ENCODE results near the gene SMIM45. TPM values are rescaled to one million over a fixed set of nuclear protein-coding genes. Genes with fewer than 3 reads are reported as not detected.

Gene SMIM45

DNA sequence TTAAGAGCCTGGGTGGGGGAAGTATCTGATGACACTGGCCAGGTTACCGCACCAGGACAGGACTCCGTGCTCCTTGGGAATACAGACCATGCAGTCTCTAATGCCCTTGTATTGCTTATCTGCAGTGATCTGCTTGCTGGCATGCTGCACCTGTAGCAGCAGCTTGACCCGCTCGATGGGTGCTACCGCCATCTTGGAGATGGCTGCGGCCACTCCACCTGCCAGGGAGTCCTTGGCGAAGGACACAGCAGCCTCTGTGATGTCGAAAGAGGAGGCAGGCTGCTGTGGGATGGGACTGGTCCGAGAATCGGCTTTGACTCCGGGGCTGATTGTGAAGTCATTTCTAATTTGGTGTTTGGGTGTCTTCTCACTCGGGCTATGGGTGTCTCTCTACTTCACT lies 49.8 kb downstream of the SMIM45 start:
- H3K4me3 ChIP-seq, result no peak overlapping the region
- peaks cover 0 to 20% (median 6%) of the 10 kb centered on the region in 4 donors for H3K4me1 ChIP-seq
- no peaks in the 10 kb centered on the region for H3K9me3 ChIP-seq
- DNase-seq (no peak), ATAC-seq (ENCODE audit: low FRiP score in 2 of 2) (no peak)
- no peaks in the 10 kb centered on the region for H3K36me3 ChIP-seq
- no peak overlapping the region for H3K27ac ChIP-seq
- no peaks in the 10 kb centered on the region for H3K27me3 ChIP-seq
- WGBS, 2 donors, result 96 to 100% methylated on average over 7 to 12 of the region's 12 CpGs
- TF ChIP-seq, protein P1, sequence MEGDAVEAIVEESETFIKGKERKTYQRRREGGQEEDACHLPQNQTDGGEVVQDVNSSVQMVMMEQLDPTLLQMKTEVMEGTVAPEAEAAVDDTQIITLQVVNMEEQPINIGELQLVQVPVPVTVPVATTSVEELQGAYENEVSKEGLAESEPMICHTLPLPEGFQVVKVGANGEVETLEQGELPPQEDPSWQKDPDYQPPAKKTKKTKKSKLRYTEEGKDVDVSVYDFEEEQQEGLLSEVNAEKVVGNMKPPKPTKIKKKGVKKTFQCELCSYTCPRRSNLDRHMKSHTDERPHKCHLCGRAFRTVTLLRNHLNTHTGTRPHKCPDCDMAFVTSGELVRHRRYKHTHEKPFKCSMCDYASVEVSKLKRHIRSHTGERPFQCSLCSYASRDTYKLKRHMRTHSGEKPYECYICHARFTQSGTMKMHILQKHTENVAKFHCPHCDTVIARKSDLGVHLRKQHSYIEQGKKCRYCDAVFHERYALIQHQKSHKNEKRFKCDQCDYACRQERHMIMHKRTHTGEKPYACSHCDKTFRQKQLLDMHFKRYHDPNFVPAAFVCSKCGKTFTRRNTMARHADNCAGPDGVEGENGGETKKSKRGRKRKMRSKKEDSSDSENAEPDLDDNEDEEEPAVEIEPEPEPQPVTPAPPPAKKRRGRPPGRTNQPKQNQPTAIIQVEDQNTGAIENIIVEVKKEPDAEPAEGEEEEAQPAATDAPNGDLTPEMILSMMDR (IDR thresholded peaks at IDR 0.05), result no peak
- TF ChIP-seq POLR2AphosphoS5 (IDR thresholded peaks at IDR 0.05) (no peak), POLR2A (IDR thresholded peaks at IDR 0.05) (no peak), EP300 (IDR thresholded peaks at IDR 0.05) (no peak)

DNA sequence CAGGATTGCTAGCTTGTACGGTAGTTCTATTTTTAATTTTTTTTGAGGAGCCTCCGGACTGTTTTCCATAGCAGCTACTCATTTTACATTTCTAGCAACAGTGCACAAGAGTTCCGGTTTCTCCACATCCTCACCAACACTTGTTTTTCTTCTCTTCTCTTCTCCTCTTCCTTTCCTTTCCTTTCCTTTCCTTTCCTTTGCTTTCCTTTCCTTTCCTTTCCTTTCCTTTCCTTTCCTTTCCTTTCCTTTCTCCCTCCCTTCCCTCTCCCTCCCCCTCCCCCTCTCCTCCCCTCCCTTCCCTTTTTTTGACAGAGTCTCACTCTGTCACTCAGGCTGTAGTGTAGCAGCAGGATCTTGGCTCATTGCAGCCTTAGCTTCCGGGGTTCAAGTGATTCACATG lies 56.0 kb downstream of the SMIM45 start:
- H3K4me3 ChIP-seq, result no peak overlapping the region
- H3K9me3 ChIP-seq, result peaks cover 4 to 20% (median 12%) of the 10 kb centered on the region in 4 donors
- DNase-seq, result no peak
- H3K27me3 ChIP-seq, result no peaks in the 10 kb centered on the region
- WGBS, 2 donors, result 43 to 65% methylated on average over 4 of the region's 4 CpGs
- H3K4me1 ChIP-seq, result no peaks in the 10 kb centered on the region
- no peak for ATAC-seq (ENCODE audit: low FRiP score in 2 of 2)
- H3K27ac ChIP-seq, result no peak overlapping the region
- no peaks in the 10 kb centered on the region for H3K36me3 ChIP-seq
- TF ChIP-seq POLR2AphosphoS5 (IDR thresholded peaks at IDR 0.05) (no peak), EP300 (IDR thresholded peaks at IDR 0.05) (no peak), POLR2A (IDR thresholded peaks at IDR 0.05) (no peak)
- TF ChIP-seq, protein P1 (IDR thresholded peaks at IDR 0.05), result no peak

Other genes with a start within 250 kb of the SMIM45 start
- gene CCDC134, start 151.5 kb upstream of the SMIM45 start, total RNA-seq, result 10 to 100 TPM in 2 of 6 donors, 1 to 10 TPM in 4; 5.5 to 12.6 (median 8.8) TPM
- 100 to 1,000 TPM; 124 to 175 (median 145) TPM for gene SREBF2, start 119.0 kb upstream of the SMIM45 start, total RNA-seq
- under 1 TPM in 1 of 6 donors, not detected in 5; 0.17 TPM for gene SHISA8, start 37.1 kb upstream of the SMIM45 start, total RNA-seq
- gene TNFRSF13C, start 25.3 kb upstream of the SMIM45 start, total RNA-seq, result 1 to 10 TPM in 1 of 6 donors, under 1 TPM in 5; 0.30 to 2.1 (median 0.78) TPM
- 1 to 10 TPM in 5 of 6 donors, not detected in 1; 1.9 to 9.9 (median 7.3) TPM for gene CENPM, start 5.0 kb upstream of the SMIM45 start, total RNA-seq
- gene SEPTIN3, start 17.3 kb downstream of the SMIM45 start, total RNA-seq, result 1 to 10 TPM in 5 of 6 donors, under 1 TPM in 1; 0.79 to 1.6 (median 1.3) TPM
- gene WBP2NL, start 46.6 kb downstream of the SMIM45 start, total RNA-seq, result 1 to 10 TPM in 4 of 6 donors, under 1 TPM in 2; 0.74 to 6.8 (median 2.0) TPM
- gene NAGA, start 118.7 kb downstream of the SMIM45 start, total RNA-seq, result 10 to 100 TPM; 25.5 to 42.3 (median 34.4) TPM
- gene PHETA2, start 122.1 kb downstream of the SMIM45 start, total RNA-seq, result 10 to 100 TPM in 5 of 6 donors, 1 to 10 TPM in 1; 7.3 to 18.5 (median 13.6) TPM
- gene SMDT1, start 127.5 kb downstream of the SMIM45 start, total RNA-seq, result 100 to 1,000 TPM in 1 of 6 donors, 10 to 100 TPM in 5; 11.2 to 135 (median 27.2) TPM
- 10 to 100 TPM in 5 of 6 donors, 1 to 10 TPM in 1; 7.3 to 51.4 (median 46.4) TPM for gene NDUFA6, start 138.6 kb downstream of the SMIM45 start, total RNA-seq
- gene CYP2D6, start 178.7 kb downstream of the SMIM45 start, total RNA-seq, result 1 to 10 TPM in 4 of 6 donors, under 1 TPM in 2; 0.46 to 4.2 (median 1.9) TPM